K562 (cell line): Measurements from ENCODE around the gene ZBTB16. TPM values are rescaled to one million over a fixed set of nuclear protein-coding genes. Genes with fewer than 3 reads are reported as not detected.

Source experiments
- ATAC-seq: fragments of 200-7000 bp; cut with Tn5 transposase; 3 replicates; pipeline ENCODE4 v1.9.1; 2020; ENCODE audit warnings: moderate library complexity
- BruUV-seq: library from RNA; stranded (reverse); fragments of 400-500 nt; replicated peaks from 2 replicates; lab custom pipeline; 2021; lab: Mats Ljungman, UMichigan
- CTCF ChIA-PET: fragments of 300-600 bp; formaldehyde crosslinking; extraction: SDS; loops from one replicate; lab custom pipeline; 2021; ENCODE audit warnings: low intra/inter-chr PET ratio; lab: Yijun Ruan, JAX
- POLR2A ChIA-PET: fragments of 300-600, 350-650 bp; sonication (Branson Sonifier 250); formaldehyde crosslinking; extraction: SDS; loops from one replicate; lab custom pipeline; 2021; ENCODE audit warnings: antibody characterized with exemption, inconsistent platforms; lab: Yijun Ruan, JAX
- DNase-seq, 4 experiments: peaks; one replicate each; pipeline versions ENCODE4 v3.0.0 to v3.0.0-alpha.2; 2011 to 2018; ENCODE audit warnings: low spot score in 3 of 4, mixed read lengths in 3 of 4; ENCODE audit errors: extremely low read depth in 1 of 4
- FAIRE-seq: peaks from 2 replicates; lab custom pipeline; 2011; peaks lifted over from hg19 to GRCh38; lab: Jason Lieb, UNC
- H2AFZ ChIP-seq: 2 replicates; pipeline ENCODE4 v1.6.0; 2011; ENCODE audit warnings: low read depth, low read length, control low read depth, inconsistent platforms
- H3K27ac ChIP-seq: fragments of 200-600 bp; 3 replicates; pipeline ENCODE4 v1.8.0; 2011; ENCODE audit warnings: low read depth, mild to moderate bottlenecking, control low read depth, inconsistent platforms, low read length, moderate library complexity, mixed read lengths; ENCODE audit errors: extremely low read depth
- H3K27me3 ChIP-seq, 2 experiments: fragments of 300-600 bp in 1 of 2; 2 replicates in 1 of 2; 3 replicates in 1 of 2; pipeline versions ENCODE4 v1.6.0 to v1.8.0; 2011; ENCODE audit warnings: inconsistent platforms in 2 of 2, low read length in 2 of 2, mild to moderate bottlenecking in 1 of 2, mixed read lengths in 1 of 2, moderate library complexity in 1 of 2; ENCODE audit not compliant: control insufficient read depth in 2 of 2, insufficient read depth in 2 of 2
- H3K36me3 ChIP-seq: fragments of 300-600 bp; 3 replicates; pipeline ENCODE4 v1.8.0; 2011; ENCODE audit warnings: mild to moderate bottlenecking, low read length, inconsistent platforms; ENCODE audit not compliant: control insufficient read depth, insufficient read depth
- H3K4me1 ChIP-seq, 2 experiments: fragments of 200-600 bp in 1 of 2; replicated peaks in 1 of 2; 2 replicates in 1 of 2; 3 replicates in 1 of 2; pipeline versions ENCODE4 v1.5.1 to v1.8.0; 2011; ENCODE audit warnings: inconsistent platforms in 2 of 2, low read length in 2 of 2, mild to moderate bottlenecking in 1 of 2, mixed read lengths in 1 of 2, moderate library complexity in 1 of 2; ENCODE audit not compliant: control insufficient read depth in 2 of 2, insufficient read depth in 2 of 2
- H3K4me2 ChIP-seq: 2 replicates; pipeline ENCODE4 v1.6.1; 2011; ENCODE audit warnings: low read length, control low read depth, inconsistent platforms, mixed read lengths; ENCODE audit not compliant: insufficient read depth
- H3K4me3 ChIP-seq: fragments of 200-600 bp; sonication (generic), shearing (Covaris generic); 2 replicates; pipeline ENCODE4 v1.5.1; 2016; ENCODE audit warnings: control low read depth, inconsistent platforms
- H3K79me2 ChIP-seq: fragments of 200-600 bp; 3 replicates; pipeline ENCODE4 v1.8.0; 2011; ENCODE audit warnings: low read length, inconsistent platforms; ENCODE audit not compliant: control insufficient read depth, insufficient read depth
- H3K9ac ChIP-seq, 2 experiments: 2 replicates each; pipeline versions ENCODE4 v1.6.0 to v1.6.1; 2011; ENCODE audit warnings: low read depth in 2 of 2, low read length in 2 of 2, control low read depth in 1 of 2, inconsistent platforms in 1 of 2, mild to moderate bottlenecking in 1 of 2, mixed read lengths in 1 of 2; ENCODE audit not compliant: insufficient read depth in 1 of 2
- H3K9me1 ChIP-seq: one replicate; pipeline ENCODE4 v1.6.0; 2011; ENCODE audit warnings: inconsistent platforms, mild to moderate bottlenecking, low read length, moderate library complexity; ENCODE audit not compliant: control insufficient read depth, insufficient read depth
- H3K9me3 ChIP-seq: replicated peaks from 2 replicates; pipeline ENCODE4 v1.5.1; 2011; ENCODE audit warnings: low read depth, low read length, inconsistent platforms; ENCODE audit not compliant: control insufficient read depth, insufficient read depth
- H4K20me1 ChIP-seq: replicated peaks from 2 replicates; pipeline ENCODE4 v1.6.1; 2011; ENCODE audit warnings: low read length, inconsistent platforms, mixed read lengths; ENCODE audit not compliant: control insufficient read depth, insufficient read depth
- BRCA1 ChIP-seq, 2 experiments: fragments of 450-650 bp in 1 of 2; sonication (generic) in 1 of 2; formaldehyde crosslinking in 1 of 2; IDR thresholded peaks; 2 replicates each; pipeline versions ENCODE4 v1.5.0 to v1.6.1; 2017 to 2020; ENCODE audit warnings: mild to moderate bottlenecking in 1 of 2, missing genetic modification reagents in 1 of 2
- MTA3 ChIP-seq: fragments of 450-650 bp; formaldehyde crosslinking; IDR thresholded peaks from 2 replicates; pipeline ENCODE4 v1.6.1; 2017; ENCODE audit warnings: mild to moderate bottlenecking, borderline replicate concordance
- NELFE ChIP-seq: IDR thresholded peaks from 2 replicates; pipeline ENCODE4 v1.6.1; 2011; ENCODE audit warnings: mild to moderate bottlenecking; ENCODE audit not compliant: insufficient read depth, insufficient read length
- NFIC ChIP-seq: fragments of 450-650 bp; IDR thresholded peaks from 2 replicates; pipeline ENCODE4 v1.6.1; 2017; ENCODE audit warnings: mild to moderate bottlenecking, inconsistent platforms
- ZBTB7A ChIP-seq: IDR thresholded peaks from 2 replicates; pipeline ENCODE4 v1.6.1; 2011; ENCODE audit warnings: low read depth, mild to moderate bottlenecking, low read length, moderate library complexity, borderline replicate concordance; ENCODE audit not compliant: control insufficient read depth
- ZNF75A ChIP-seq: fragments of 450-650 bp; formaldehyde crosslinking; IDR thresholded peaks from 2 replicates; pipeline ENCODE4 v1.4.0; 2020; ENCODE audit warnings: mild to moderate bottlenecking
- WGBS: fragments of 100-300 bp; shearing (Covaris generic); methylation state at CpG from one replicate; pipeline ENCODE4 v1.1.6; 2016; ENCODE audit warnings: low coverage, mixed read lengths; ENCODE audit not compliant: insufficient coverage; ENCODE audit errors: missing lambda C conversion rate; 5-methylcytosine and 5-hydroxymethylcytosine counted together
- in situ Hi-C: fragments of 300-500 bp; cut with MboI; formaldehyde crosslinking; loops from 4 replicates; pipeline ENCODE4 v1.15.0; 2018; ENCODE audit warnings: inconsistent platforms, mixed read lengths
- intact Hi-C: fragments of 100-400 bp; cut with micrococcal nuclease; formaldehyde crosslinking; loops from 2 replicates; pipeline ENCODE4 v1.14.2; 2022
- polyA plus RNA-seq, 8 experiments: library from polyadenylated mRNA; depleted of rRNA in 4 of 8; stranded (reverse) in 5 of 8; unstranded in 3 of 8; fragments of >200 nt; fragmentation: Nextera tagmentation in 2 of 8; fragmentation: Illumina TruSeq in 1 of 8; extraction: Ambion mirVana in 2 of 8; extraction: Trizol in 1 of 8; gene quantifications; 2 replicates each; pipeline versions ENCODE4 v1.2.1 to v1.2.3, GENCODE V29; 2011 to 2014; ENCODE audit warnings: inconsistent platforms in 1 of 8, missing spikeins in 1 of 8
- total RNA-seq, 7 experiments: library from RNA; depleted of rRNA in 6 of 7; stranded (reverse); fragments of >200 nt in 6 of 7; fragmentation: Illumina TruSeq in 2 of 7; extraction: Trizol in 2 of 7; gene quantifications; 2 replicates each; pipeline versions ENCODE4 v1.2.1 to v1.2.3, GENCODE V29; 2011 to 2021; ENCODE audit warnings: low replicate concordance in 1 of 7
- TF ChIP-seq, protein P1 (sequence below), 2 experiments: fragments of 450-650 bp; formaldehyde crosslinking in 1 of 2; IDR thresholded peaks; 2 replicates each; pipeline versions ENCODE4 v1.4.0 to v1.6.1; 2014 to 2020; ENCODE audit warnings: mild to moderate bottlenecking in 2 of 2, borderline replicate concordance in 1 of 2, low read depth in 1 of 2

Gene ZBTB16
- total and polyA plus RNA-seq, 9 of the 15 experiments (the other 6 are each of a cell fraction or from before 2014, with no cell fraction given), result 0.06 to 0.40 (median 0.24) TPM; not detected in 4

- Histone ChIP-seq H4K20me1 (no peaks in the 10 kb centered on the region), H3K36me3 (no peaks in the 10 kb centered on the region)
- no peak for TF ChIP-seq BRCA1 (IDR thresholded peaks at IDR 0.05)
- TF ChIP-seq BRCA1 (CRISPR knock-in tag; IDR thresholded peaks at IDR 0.05), result no peak
- no peak for TF ChIP-seq NELFE
- TF ChIP-seq MTA3, result no peak
- TF ChIP-seq ZNF75A, result no peak
- TF ChIP-seq, protein P1, sequence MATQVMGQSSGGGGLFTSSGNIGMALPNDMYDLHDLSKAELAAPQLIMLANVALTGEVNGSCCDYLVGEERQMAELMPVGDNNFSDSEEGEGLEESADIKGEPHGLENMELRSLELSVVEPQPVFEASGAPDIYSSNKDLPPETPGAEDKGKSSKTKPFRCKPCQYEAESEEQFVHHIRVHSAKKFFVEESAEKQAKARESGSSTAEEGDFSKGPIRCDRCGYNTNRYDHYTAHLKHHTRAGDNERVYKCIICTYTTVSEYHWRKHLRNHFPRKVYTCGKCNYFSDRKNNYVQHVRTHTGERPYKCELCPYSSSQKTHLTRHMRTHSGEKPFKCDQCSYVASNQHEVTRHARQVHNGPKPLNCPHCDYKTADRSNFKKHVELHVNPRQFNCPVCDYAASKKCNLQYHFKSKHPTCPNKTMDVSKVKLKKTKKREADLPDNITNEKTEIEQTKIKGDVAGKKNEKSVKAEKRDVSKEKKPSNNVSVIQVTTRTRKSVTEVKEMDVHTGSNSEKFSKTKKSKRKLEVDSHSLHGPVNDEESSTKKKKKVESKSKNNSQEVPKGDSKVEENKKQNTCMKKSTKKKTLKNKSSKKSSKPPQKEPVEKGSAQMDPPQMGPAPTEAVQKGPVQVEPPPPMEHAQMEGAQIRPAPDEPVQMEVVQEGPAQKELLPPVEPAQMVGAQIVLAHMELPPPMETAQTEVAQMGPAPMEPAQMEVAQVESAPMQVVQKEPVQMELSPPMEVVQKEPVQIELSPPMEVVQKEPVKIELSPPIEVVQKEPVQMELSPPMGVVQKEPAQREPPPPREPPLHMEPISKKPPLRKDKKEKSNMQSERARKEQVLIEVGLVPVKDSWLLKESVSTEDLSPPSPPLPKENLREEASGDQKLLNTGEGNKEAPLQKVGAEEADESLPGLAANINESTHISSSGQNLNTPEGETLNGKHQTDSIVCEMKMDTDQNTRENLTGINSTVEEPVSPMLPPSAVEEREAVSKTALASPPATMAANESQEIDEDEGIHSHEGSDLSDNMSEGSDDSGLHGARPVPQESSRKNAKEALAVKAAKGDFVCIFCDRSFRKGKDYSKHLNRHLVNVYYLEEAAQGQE (IDR thresholded peaks at IDR 0.05; ENCODE audit: borderline replicate concordance), result no peak
- TF ChIP-seq, protein P1 (CRISPR knock-in tag; IDR thresholded peaks at IDR 0.05; ENCODE audit: low read depth), result no peak
- 0 out of 2 replicates have a peak, but pooled peaks have one; percentile 12 for TF ChIP-seq NFIC
- TF ChIP-seq ZBTB7A, result no peak
- TF ChIP-seq, all 486 proteins: peak for 1
- FAIRE-seq (no peak), DNase-seq (no peak), ATAC-seq (no peak)
- Histone ChIP-seq H3K4me3 (no peak overlapping the region), H3K4me1 (no peaks in the 10 kb centered on the region), H3K9ac (no peak overlapping the region), H3K79me2 (no peaks in the 10 kb centered on the region), H3K9me1 (no peaks in the 10 kb centered on the region), H3K4me2 (no peak overlapping the region), H3K27me3 (peaks cover 3 to 17% of the 10 kb centered on the region in 2 experiments; a peak in 3 of 5 replicates), H3K9me3 (no peaks in the 10 kb centered on the region), H2AFZ (no peak overlapping the region), H3K27ac (no peak overlapping the region)
- in situ Hi-C loops, result loop anchor here (25.0 kb wide), 1 partner anchor 737 kb away; no protein-coding TSS in a partner anchor
- ChIA-PET CTCF (no interaction called here), POLR2A (interaction anchor here (0.5 to 0.7 kb wide), 2 partner anchors 76 to 1515 kb away, joined by 4 read pairs; no protein-coding TSS in a partner anchor)
- WGBS, result 4% methylated on average over 3 of the region's 3 CpGs
- intact Hi-C loops, result no loop called here
- no TSS peak for BruUV-seq
These were observed 34.1 kb upstream of the ZBTB16 start for GRCh38 chr11:114025329-114025907.
